GM23338 (cell line): ENCODE data around the gene OR13A1.

Source experiments
- EZH2 ChIP-seq: fragments of 200-600 bp; sonication (generic); IDR thresholded peaks from one replicate; pipeline ENCODE4 v1.8.0; 2017; ENCODE audit warnings: antibody characterized with exemption, mild to moderate bottlenecking, low read depth; ENCODE audit not compliant: unreplicated experiment
- ZNF114 ChIP-seq: fragments of 250-450 bp; sonication (Bioruptor Pico); IDR thresholded peaks from 2 replicates; pipeline ENCODE4 v1.5.0; 2020; ENCODE audit warnings: mild to moderate bottlenecking, moderate library complexity
- TF ChIP-seq, protein P1 (sequence below): IDR thresholded peaks from one replicate; pipeline ENCODE4 v1.6.1; 2018; ENCODE audit warnings: antibody characterized with exemption; ENCODE audit not compliant: unreplicated experiment

DNA sequence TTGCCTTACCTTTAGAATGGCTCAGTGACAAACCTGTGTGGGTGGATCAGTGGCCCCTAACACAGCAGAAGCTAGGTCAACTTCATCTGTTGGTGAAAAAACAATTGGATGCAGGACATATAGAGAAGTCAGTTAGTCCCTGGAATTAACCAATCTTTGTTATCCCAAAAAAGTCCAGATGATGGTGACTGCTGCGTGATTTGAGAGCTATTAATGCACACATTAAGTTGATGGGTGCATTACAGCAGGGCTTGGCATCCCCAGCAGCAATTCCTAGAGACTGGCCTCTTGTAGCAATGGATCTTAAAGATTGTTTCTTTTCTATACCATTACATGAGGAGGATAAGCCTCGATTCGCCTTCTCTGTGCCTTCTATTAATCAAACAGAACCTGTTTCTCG is 33.3 kb downstream of the OR13A1 start:
- TF ChIP-seq EZH2 (no peak), ZNF114 (CRISPR knock-in tag) (no peak)
- TF ChIP-seq, protein P1, sequence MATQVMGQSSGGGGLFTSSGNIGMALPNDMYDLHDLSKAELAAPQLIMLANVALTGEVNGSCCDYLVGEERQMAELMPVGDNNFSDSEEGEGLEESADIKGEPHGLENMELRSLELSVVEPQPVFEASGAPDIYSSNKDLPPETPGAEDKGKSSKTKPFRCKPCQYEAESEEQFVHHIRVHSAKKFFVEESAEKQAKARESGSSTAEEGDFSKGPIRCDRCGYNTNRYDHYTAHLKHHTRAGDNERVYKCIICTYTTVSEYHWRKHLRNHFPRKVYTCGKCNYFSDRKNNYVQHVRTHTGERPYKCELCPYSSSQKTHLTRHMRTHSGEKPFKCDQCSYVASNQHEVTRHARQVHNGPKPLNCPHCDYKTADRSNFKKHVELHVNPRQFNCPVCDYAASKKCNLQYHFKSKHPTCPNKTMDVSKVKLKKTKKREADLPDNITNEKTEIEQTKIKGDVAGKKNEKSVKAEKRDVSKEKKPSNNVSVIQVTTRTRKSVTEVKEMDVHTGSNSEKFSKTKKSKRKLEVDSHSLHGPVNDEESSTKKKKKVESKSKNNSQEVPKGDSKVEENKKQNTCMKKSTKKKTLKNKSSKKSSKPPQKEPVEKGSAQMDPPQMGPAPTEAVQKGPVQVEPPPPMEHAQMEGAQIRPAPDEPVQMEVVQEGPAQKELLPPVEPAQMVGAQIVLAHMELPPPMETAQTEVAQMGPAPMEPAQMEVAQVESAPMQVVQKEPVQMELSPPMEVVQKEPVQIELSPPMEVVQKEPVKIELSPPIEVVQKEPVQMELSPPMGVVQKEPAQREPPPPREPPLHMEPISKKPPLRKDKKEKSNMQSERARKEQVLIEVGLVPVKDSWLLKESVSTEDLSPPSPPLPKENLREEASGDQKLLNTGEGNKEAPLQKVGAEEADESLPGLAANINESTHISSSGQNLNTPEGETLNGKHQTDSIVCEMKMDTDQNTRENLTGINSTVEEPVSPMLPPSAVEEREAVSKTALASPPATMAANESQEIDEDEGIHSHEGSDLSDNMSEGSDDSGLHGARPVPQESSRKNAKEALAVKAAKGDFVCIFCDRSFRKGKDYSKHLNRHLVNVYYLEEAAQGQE, result no peak
